NCI-H510A treated with DMSO at 0.1 percent for 48 hours (cell line): ENCODE measurements around the gene SKA1.
"Not testable (repeated sequence)": the region's sequence is repeated elsewhere in the genome, so short reads cannot be mapped to it uniquely, and the experiment has no call there.

Experiments used
- DNase-seq: peaks from one replicate; lab custom pipeline; 2025; lab: John Stamatoyannopoulos, UW

Gene SKA1

DNA sequence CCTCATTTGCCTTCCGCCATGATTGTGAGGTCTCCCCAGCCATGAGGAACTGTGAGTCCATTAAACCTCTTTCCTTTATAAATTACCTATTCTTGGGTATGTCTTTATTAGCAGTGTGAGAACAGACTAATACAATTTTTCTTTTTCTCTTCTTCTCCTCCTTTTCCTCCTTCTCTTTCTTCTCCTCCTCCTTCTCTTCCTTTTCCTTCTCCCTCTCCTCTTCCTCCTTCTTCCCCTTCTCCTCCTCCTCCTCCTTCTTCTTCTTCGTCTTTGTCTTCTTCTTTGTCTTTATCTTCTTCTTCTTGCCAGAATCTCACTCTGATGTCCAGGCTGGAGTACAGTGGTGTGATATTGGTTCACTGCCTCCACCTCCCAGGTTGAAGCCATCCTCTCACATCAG, 20.2 kb downstream of the SKA1 start:
- no peak for DNase-seq

DNA sequence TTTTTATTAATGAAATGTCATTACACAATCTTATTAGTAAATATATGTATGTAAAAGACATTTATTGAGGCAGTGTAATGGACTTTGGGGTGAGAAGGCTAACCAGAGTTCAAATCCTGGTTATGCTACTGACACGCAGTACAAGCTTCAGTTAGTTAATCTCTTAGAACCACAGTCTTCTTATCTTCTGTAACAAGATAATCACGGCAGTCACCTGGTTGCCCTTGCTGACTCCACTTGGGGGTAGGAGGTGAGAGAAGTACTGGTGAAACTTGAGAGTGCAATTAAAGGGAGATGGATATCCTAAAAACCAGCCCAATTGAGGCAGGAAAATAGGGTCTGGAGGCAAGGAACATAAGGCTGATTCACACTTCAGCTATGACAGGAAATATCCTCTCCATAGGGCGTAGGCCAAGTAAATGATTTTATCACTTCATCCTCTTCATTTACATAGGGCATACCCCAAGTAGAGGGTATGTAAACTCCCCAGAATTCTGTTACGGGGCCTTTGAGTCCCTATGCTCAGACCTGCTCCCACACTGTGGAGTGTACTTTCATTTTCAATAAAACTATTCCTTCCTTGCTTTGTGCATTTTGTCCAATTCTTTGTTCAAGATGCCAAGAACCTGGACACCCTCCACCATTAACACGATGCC, 21.3 kb downstream of the SKA1 start:
- no peak for DNase-seq

DNA sequence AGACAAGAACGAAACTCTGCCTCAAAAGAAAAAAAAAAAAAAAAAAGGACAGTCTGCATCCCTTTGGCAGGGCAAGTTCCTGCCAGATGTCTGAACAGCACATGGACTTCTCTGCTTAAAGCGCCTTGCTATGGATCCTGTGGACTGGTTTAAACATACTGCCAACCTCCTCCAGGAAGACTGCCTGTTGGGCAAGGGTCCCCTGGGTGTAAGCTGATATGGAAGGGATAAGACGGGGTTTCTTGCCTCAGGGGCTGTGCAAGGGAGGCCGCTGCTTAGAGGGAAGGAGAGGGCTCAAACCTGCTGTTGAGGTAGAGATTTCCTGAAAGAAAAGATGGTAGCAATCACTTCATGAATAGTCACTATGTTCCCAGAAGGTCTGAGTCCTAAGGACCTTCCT, 22.2 kb downstream of the SKA1 start:
- DNase-seq, result no peak

GRCh38 chr18:50398099-50398498, 23.3 kb downstream of the SKA1 start:
- no peak for DNase-seq

- DNase-seq, result no peak
Measured at GRCh38 chr18:50398947-50399346, 24.1 kb downstream of the SKA1 start.

- no peak for DNase-seq
Measured at GRCh38 chr18:50399582-50399981, 24.7 kb downstream of the SKA1 start.

GRCh38 chr18:50400438-50400837, 25.6 kb downstream of the SKA1 start:
- not testable (repeated sequence) for DNase-seq

DNA sequence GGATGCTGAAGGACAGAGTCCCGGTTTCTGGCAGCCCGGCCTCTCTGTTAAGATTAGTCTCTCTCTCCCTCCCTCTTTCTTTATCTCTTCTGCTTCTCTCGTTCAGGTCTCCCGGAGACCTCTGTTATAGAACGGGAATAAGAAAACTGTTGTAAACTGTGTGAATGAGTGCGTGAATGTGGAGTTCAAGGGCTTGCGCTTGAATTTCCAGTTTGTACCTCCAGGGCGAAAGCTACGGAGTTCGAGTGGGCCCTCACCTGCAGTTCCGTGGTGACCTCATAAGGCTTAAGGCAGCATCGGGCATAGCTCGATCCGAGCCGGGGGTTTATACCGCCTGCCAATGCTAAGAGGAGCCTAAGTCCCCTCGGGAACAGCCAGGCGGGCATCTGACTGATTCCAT, 26.4 kb downstream of the SKA1 start:
- no peak for DNase-seq

DNA sequence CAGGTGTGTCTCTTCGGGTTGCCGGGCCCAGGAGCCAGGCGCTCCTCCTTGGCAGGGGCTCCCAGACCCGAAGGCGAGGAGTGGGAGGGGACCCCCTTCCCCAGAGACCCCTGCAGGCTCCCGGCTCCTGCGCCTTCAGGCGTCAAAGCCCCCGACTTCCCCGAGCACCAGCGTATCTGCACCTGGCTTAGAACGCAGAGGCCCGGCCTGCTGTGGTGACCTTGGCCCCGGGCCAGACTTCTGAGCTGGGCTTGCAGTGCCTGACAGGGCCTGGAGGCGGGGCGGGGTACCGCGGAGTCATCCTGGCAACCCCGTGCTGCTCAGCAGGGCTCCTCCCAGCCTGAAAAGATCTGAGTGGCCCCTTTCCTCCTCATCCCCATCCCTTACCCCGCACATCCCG, 27.0 kb downstream of the SKA1 start:
- peak; percentile 63 for DNase-seq

GRCh38 chr18:50404752-50405581, 30.1 kb downstream of the SKA1 start:
- DNase-seq, result peak; percentile 14

DNA sequence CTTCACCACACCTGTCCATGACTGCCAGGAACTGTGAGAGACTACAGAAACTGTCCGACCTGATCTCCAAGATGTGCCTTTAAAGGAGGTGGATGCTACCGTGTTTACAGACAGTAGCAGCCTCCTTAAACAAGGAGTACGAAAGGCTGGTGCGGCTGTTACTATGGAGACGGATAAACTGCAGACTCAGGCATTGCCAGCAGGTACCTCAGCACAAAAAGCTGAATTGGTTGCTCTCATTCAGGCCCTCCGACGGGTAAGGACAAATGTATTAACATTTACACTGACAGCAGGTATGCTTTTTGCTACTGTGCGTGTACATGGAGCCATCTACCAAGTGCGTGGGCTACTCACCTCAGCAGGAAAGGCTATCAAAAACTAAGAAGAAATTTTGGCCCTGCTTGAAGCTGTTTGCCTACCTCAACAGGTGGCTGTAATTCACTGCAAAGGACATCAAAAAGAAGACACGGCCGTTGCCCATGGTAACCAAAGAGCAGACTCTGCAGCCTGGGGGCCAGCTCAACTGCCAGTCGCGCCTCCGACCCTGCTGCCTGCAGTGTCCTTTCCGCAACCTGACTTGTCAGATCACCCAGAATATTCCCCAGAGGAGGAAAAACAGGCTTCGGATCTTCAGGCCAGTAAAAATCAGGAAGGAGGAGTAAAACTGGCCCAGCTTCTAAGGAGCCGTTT, 30.9 kb downstream of the SKA1 start:
- DNase-seq, result peak; percentile 39

DNA sequence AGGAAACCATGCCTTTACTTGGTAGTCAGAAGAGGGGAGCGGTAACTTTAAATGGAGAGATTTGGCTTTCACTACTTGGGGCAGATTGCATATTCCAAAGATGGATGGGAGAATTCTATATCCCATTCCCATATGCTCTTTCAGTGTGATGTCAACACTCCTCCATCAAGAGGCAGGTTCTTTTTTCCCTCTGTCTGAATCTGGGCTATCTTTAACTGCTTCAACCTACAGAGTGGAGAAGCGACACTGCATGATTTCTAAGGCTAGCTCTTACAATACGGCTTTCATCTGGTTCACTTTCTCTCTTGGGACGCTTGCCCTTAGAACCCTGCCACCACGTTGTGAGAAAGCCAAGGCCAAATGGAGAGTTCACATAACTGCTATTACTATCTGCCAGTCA, 34.4 kb downstream of the SKA1 start:
- DNase-seq, result no peak

GRCh38 chr18:50410008-50410407, 35.2 kb downstream of the SKA1 start:
- no peak for DNase-seq

- DNase-seq, result no peak
Measured at GRCh38 chr18:50410894-50411293, 36.0 kb downstream of the SKA1 start.

GRCh38 chr18:50416832-50417231, 42.0 kb downstream of the SKA1 start:
- not testable (repeated sequence) for DNase-seq

DNA sequence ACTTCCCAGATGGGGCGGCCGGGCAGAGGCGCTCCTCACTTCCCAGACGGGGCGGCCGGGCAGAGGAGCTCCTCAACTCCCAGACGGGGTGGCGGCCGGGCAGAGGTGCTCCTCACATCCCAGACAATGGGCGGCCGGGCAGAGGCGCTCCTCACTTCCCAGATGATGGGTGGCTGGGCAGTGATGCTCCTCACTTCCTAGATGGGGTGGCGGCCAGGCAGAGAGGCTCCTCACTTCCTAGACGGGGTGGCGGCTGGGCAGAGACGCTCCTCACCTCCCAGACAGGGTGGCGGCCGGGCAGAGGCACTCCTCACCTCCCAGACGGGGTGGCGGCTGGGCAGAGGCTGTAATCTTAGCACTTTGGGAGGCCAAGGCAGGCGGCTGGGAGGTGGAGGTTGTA, 42.9 kb downstream of the SKA1 start:
- DNase-seq, result not testable (repeated sequence)

DNA sequence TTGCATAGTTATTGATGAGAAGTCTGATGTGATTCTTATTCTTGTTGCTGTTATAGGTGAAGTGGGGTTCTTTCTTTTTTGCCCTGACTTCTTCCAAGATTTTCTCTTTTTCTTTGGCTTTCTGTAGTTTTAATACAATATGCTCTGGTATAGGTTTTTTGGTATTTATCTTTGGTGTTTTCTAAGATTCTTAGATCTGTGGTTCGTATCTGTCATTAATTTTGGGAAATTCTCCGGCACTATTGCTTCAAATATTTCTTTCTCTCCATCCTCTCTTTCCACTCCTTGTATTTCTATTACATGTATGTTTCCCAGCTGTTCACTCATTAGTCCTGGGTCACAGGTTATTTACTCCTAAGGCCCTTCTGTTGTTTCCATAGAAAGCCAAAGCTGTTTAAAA, 43.8 kb downstream of the SKA1 start:
- DNase-seq, result no peak

DNA sequence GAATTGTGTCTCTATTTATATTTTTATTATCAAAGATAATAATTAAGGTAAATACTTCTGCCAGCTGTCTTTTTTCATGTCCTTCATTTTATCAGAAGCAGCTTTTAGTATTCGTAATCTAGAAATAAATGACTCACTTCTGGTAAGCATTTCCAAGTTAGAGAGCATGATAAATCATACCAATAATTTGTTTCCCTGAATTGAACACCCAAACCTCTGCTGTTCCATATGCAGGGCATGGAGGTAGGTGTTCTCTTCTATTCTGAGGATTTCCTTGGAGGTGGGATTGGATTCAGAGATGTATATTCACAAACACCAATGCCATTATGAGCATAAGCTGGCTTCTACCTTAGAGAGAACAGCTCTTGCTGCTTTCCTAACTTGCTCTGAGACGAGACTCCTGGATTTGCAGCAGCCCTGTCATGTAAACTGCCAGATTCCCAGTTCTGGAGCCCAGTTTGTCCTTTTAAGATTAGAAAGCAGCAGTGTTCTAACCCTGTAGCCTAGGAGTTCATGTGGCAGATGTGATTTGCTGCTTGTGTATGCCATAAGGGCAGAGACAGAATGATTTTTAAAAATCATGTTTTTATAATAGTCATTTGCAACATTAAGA, 47.5 kb downstream of the SKA1 start:
- DNase-seq, result no peak

DNA sequence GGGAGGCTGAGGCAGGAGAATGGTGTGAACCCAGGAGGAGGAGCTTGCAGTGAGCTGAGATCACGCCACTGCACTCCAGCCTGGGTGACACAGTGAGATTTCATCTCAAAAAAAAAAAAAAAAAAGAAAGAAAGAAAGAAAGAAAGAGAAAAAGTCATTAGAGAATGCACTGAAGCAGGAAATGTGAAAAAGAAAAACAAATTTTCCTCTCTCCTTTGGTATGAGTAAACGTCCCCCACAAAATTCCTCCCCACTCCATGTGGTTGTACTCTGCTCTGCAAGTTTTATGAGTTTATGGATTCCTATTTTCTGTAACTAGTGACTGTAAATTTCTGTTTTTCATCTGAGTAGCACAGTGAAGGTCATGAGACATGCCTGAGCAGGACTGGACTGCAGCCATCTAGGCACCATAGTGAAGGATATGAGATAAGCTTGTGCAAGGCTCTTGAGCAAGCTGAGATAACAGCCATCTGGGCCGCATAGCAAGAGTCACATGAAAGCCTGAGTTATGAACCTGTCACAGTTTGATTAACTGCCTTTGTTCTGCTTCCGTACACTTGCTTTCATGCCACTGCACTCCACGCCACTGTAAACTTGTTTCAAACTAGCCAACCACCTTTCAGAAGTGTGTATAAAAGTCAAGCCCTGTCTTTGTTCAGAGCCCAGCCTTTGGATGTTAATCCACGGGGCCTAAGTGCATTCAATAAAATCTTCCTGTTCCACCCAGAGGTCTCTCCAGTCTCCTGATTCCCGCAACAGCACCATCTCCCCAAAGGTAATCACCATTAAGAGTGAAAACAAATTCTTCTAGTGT, 50.2 kb downstream of the SKA1 start:
- no peak for DNase-seq

GRCh38 chr18:50427896-50428295, 53.0 kb downstream of the SKA1 start:
- DNase-seq, result no peak

GRCh38 chr18:50428531-50429206, 53.8 kb downstream of the SKA1 start:
- no peak for DNase-seq
